Neutrophil (primary cell): ENCODE results near the gene PTPRD.

ENCODE experiments used
- H3K27ac ChIP-seq: fragments of 200-600 bp; sonication (generic); 2 replicates; pipeline ENCODE4 v1.5.1; 2016; ENCODE audit warnings: mild to moderate bottlenecking, moderate library complexity
- H3K27me3 ChIP-seq: fragments of 200-600 bp; sonication (generic); 2 replicates; pipeline ENCODE4 v1.6.0; 2016; ENCODE audit warnings: mild to moderate bottlenecking
- H3K36me3 ChIP-seq: fragments of 200-600 bp; sonication (generic); 2 replicates; pipeline ENCODE4 v1.5.1; 2017
- H3K4me1 ChIP-seq, 2 experiments: fragments of 200-600 bp in 1 of 2; sonication (generic) in 1 of 2; 1 replicate in 1 of 2; 2 replicates in 1 of 2; pipeline versions ENCODE4 v1.5.1 to v1.6.1; 2013 to 2016; ENCODE audit warnings: low read depth in 1 of 2, low read length in 1 of 2, mild to moderate bottlenecking in 1 of 2, moderate library complexity in 1 of 2; ENCODE audit not compliant: control insufficient read depth in 1 of 2, insufficient read depth in 1 of 2
- H3K4me3 ChIP-seq, 2 experiments: fragments of 200-600 bp in 1 of 2; sonication (generic) in 1 of 2; 1 replicate in 1 of 2; 2 replicates in 1 of 2; pipeline ENCODE4 v1.5.1; 2013 to 2016; ENCODE audit warnings: low read depth in 1 of 2, low read length in 1 of 2, mild to moderate bottlenecking in 1 of 2, moderate library complexity in 1 of 2
- H3K9me3 ChIP-seq: fragments of 200-600 bp; sonication (generic); 2 replicates; pipeline ENCODE4 v1.5.1; 2016
- TF ChIP-seq, protein P1 (sequence below): fragments of 200-600 bp; sonication (generic); IDR thresholded peaks from 2 replicates; pipeline ENCODE4 v1.5.1; 2016; ENCODE audit warnings: antibody characterized with exemption

Gene PTPRD

GRCh38 chr9:9997585-9997984 lies 615.2 kb downstream of the PTPRD start:
- TF ChIP-seq, protein P1, sequence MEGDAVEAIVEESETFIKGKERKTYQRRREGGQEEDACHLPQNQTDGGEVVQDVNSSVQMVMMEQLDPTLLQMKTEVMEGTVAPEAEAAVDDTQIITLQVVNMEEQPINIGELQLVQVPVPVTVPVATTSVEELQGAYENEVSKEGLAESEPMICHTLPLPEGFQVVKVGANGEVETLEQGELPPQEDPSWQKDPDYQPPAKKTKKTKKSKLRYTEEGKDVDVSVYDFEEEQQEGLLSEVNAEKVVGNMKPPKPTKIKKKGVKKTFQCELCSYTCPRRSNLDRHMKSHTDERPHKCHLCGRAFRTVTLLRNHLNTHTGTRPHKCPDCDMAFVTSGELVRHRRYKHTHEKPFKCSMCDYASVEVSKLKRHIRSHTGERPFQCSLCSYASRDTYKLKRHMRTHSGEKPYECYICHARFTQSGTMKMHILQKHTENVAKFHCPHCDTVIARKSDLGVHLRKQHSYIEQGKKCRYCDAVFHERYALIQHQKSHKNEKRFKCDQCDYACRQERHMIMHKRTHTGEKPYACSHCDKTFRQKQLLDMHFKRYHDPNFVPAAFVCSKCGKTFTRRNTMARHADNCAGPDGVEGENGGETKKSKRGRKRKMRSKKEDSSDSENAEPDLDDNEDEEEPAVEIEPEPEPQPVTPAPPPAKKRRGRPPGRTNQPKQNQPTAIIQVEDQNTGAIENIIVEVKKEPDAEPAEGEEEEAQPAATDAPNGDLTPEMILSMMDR: no peak
- no peaks in the 10 kb centered on the region for H3K27me3 ChIP-seq

GRCh38 chr9:9996259-9996658 lies 616.5 kb downstream of the PTPRD start:
- peaks cover 14 to 26% of the 10 kb centered on the region in 2 experiments for H3K4me1 ChIP-seq
- TF ChIP-seq, protein P1: no peak
- H3K27me3 ChIP-seq: no peaks in the 10 kb centered on the region
- no peaks in the 10 kb centered on the region for H3K9me3 ChIP-seq
- H3K36me3 ChIP-seq: no peaks in the 10 kb centered on the region
- no peak overlapping the region for H3K27ac ChIP-seq
- no peak overlapping the region for H3K4me3 ChIP-seq

More at GRCh38 chr9:9997585-9997984, 615.2 kb downstream of the PTPRD start:
- Histone ChIP-seq H3K4me3 (no peak overlapping the region), H3K4me1 (peaks cover 14 to 26% of the 10 kb centered on the region in 2 experiments), H3K9me3 (no peaks in the 10 kb centered on the region), H3K36me3 (no peaks in the 10 kb centered on the region), H3K27ac (no peak overlapping the region)

DNA sequence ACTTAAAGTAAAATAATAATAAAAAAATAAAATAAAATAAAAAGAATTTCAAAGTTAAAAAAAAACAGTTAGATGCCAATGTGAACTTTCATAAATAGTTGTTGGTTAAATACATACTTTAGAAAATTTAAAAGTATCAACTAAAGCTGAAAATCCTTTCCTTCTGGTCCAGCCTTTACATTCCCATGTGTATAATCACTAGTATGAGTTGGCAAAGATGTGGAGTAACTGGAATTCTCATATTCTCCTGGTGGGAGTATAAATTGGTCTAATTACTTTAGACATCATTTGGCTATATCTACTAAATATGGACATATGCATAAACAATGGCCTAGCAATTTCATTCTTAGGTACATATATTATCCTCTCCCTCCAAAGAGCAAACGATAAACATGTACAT lies 619.9 kb downstream of the PTPRD start:
- Histone ChIP-seq H3K4me1 (peaks cover 0 to 5% of the 10 kb centered on the region in 2 experiments), H3K36me3 (no peaks in the 10 kb centered on the region), H3K9me3 (peaks cover 7% of the 10 kb centered on the region), H3K27ac (no peak overlapping the region), H3K27me3 (no peaks in the 10 kb centered on the region), H3K4me3 (no peak overlapping the region)
- TF ChIP-seq, protein P1: no peak

- Histone ChIP-seq H3K9me3 (no peaks in the 10 kb centered on the region), H3K4me1 (no peaks in the 10 kb centered on the region), H3K27ac (no peak overlapping the region), H3K36me3 (no peaks in the 10 kb centered on the region), H3K4me3 (no peak overlapping the region), H3K27me3 (no peaks in the 10 kb centered on the region)
- TF ChIP-seq, protein P1: no peak
Measured at GRCh38 chr9:9973062-9973461, 639.7 kb downstream of the PTPRD start.

DNA sequence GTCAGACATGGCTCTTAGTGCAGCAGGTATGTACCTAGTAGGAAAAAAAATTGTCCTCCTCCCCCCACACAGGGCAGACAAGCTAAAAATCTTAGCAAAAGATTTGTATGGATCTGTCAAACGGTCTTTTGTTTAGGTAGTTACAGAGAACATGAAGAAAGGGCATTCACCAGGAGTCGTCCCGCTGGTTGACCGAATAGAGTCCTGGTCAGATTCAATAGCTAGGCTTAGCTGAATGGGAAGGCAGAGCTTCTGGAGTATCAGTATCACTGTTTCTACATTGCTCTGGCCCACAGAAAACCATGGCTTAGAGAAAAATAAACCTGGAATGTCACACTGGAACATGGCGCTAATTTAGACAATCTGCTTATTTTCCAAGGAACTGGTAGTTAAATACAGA lies 642.3 kb downstream of the PTPRD start:
- Histone ChIP-seq H3K4me1 (no peaks in the 10 kb centered on the region), H3K36me3 (no peaks in the 10 kb centered on the region), H3K27me3 (no peaks in the 10 kb centered on the region), H3K4me3 (no peak overlapping the region), H3K27ac (no peak overlapping the region), H3K9me3 (no peaks in the 10 kb centered on the region)
- TF ChIP-seq, protein P1: no peak

DNA sequence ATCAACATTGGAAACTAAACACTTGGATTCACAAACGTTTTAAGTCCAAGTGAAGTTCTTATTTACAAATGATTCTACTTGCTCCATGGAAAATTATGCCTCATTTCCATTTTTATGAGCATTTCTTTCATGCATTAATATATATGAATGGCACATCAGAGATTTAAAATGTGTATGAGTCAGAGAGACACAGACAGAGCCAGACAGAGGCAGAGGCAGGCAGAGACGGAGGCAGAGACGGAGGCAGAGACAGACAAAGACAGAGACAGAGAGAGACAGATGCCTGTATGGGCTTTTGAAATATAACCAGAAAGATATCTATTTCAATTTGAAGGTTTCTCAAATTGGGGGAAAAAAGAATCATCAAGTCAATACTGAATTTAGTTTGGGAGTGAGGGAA lies 649.0 kb downstream of the PTPRD start:
- no peak overlapping the region for H3K4me3 ChIP-seq
- H3K4me1 ChIP-seq: no peaks in the 10 kb centered on the region
- H3K27ac ChIP-seq: no peak overlapping the region
- no peaks in the 10 kb centered on the region for H3K9me3 ChIP-seq
- H3K36me3 ChIP-seq: no peaks in the 10 kb centered on the region
- H3K27me3 ChIP-seq: no peaks in the 10 kb centered on the region
- TF ChIP-seq, protein P1: no peak
